Osteoblast (primary cell): ENCODE results near the gene COMP. TPM values are rescaled to one million over a fixed set of nuclear protein-coding genes. Genes with fewer than 3 reads are reported as not detected.

ENCODE experiments used
- DNase-seq: peaks from one replicate; pipeline ENCODE4 v3.0.0; 2011; ENCODE audit warnings: low spot score, mixed read lengths; ENCODE audit not compliant: insufficient read length; ENCODE audit errors: missing footprints
- H2AFZ ChIP-seq: 2 replicates; pipeline ENCODE4 v1.6.0; 2011; ENCODE audit warnings: mild to moderate bottlenecking, low read length
- H3K27ac ChIP-seq: 2 replicates; pipeline ENCODE4 v1.5.1; 2011; ENCODE audit warnings: mild to moderate bottlenecking, low read depth, low read length, moderate library complexity
- H3K27me3 ChIP-seq: 2 replicates; pipeline ENCODE4 v1.6.0; 2012; ENCODE audit warnings: mild to moderate bottlenecking, control low read depth, inconsistent platforms, low read length, moderate library complexity; ENCODE audit not compliant: insufficient read depth
- H3K36me3 ChIP-seq: 2 replicates; pipeline ENCODE4 v1.5.1; 2011; ENCODE audit warnings: mild to moderate bottlenecking, low read length, control low read depth, moderate library complexity; ENCODE audit not compliant: insufficient read depth
- H3K4me1 ChIP-seq: 2 replicates; pipeline ENCODE4 v1.5.1; 2011; ENCODE audit warnings: mild to moderate bottlenecking, low read length, control low read depth, moderate library complexity; ENCODE audit not compliant: insufficient read depth
- H3K4me2 ChIP-seq: 2 replicates; pipeline ENCODE4 v1.6.0; 2011; ENCODE audit warnings: mild to moderate bottlenecking, low read length; ENCODE audit not compliant: insufficient read depth
- H3K4me3 ChIP-seq: fragments of 200-600 bp; sonication (generic); 3 replicates; pipeline ENCODE4 v1.5.1; 2012; ENCODE audit warnings: mild to moderate bottlenecking, low read length, inconsistent platforms; ENCODE audit not compliant: insufficient read depth
- H3K79me2 ChIP-seq: 2 replicates; pipeline ENCODE4 v1.6.0; 2012; ENCODE audit warnings: mild to moderate bottlenecking, low read length, control low read depth, inconsistent platforms; ENCODE audit not compliant: insufficient read depth
- H3K9me3 ChIP-seq: 2 replicates; pipeline ENCODE4 v1.5.1; 2011; ENCODE audit warnings: low read depth, low read length, control low read depth
- H4K20me1 ChIP-seq: 2 replicates; pipeline ENCODE4 v1.6.0; 2012; ENCODE audit warnings: mild to moderate bottlenecking, low read length, control low read depth; ENCODE audit not compliant: insufficient read depth
- total RNA-seq: library from RNA; depleted of rRNA; stranded (reverse); fragments of >200 nt; gene quantifications from 2 replicates; pipeline ENCODE4 v1.2.3, GENCODE V29; 2012
- TF ChIP-seq, protein P1 (sequence below): IDR thresholded peaks from 2 replicates; pipeline ENCODE4 v1.5.1; 2011; ENCODE audit warnings: mild to moderate bottlenecking, low read depth, low read length, moderate library complexity; ENCODE audit errors: extremely low read depth

The COMP gene
- total RNA-seq, 1 donor: 14.8 TPM

GRCh38 chr19:18798384-18799352, 7.6 kb upstream of the COMP start:
- DNase-seq: peak; percentile 36
- no peak overlapping the region for H3K27ac ChIP-seq
- no peaks in the 10 kb centered on the region for H3K9me3 ChIP-seq
- H3K4me3 ChIP-seq: no peak overlapping the region
- TF ChIP-seq, protein P1, sequence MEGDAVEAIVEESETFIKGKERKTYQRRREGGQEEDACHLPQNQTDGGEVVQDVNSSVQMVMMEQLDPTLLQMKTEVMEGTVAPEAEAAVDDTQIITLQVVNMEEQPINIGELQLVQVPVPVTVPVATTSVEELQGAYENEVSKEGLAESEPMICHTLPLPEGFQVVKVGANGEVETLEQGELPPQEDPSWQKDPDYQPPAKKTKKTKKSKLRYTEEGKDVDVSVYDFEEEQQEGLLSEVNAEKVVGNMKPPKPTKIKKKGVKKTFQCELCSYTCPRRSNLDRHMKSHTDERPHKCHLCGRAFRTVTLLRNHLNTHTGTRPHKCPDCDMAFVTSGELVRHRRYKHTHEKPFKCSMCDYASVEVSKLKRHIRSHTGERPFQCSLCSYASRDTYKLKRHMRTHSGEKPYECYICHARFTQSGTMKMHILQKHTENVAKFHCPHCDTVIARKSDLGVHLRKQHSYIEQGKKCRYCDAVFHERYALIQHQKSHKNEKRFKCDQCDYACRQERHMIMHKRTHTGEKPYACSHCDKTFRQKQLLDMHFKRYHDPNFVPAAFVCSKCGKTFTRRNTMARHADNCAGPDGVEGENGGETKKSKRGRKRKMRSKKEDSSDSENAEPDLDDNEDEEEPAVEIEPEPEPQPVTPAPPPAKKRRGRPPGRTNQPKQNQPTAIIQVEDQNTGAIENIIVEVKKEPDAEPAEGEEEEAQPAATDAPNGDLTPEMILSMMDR: peak; percentile 5
- H3K36me3 ChIP-seq: no peaks in the 10 kb centered on the region
- H3K4me1 ChIP-seq: peaks cover 9% of the 10 kb centered on the region
- H3K27me3 ChIP-seq: peaks cover 26% of the 10 kb centered on the region
- no peaks in the 10 kb centered on the region for H4K20me1 ChIP-seq
- no peak overlapping the region for H3K4me2 ChIP-seq
- H2AFZ ChIP-seq: no peak overlapping the region
- H3K79me2 ChIP-seq: no peaks in the 10 kb centered on the region

DNA sequence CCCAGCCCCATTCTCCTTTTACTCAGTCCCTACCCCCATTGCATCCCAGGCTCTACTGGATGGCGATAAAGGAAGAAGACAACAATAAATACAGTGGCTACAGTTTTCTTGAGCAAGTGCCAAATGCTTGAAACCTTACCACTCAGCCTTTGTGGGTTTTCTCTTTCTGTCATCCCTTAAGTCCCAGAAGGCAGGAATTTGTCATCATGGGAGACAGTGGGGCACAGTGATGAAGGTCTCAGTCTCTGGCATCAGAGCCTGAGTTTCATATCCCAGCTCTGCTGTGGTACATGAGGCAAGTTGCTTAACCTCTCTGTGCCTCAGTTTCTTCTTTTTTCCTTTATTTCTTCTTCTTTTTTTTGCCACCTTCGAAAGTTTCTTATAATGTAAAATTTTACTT, 5.1 kb upstream of the COMP start:
- Histone ChIP-seq H3K4me2 (peak overlapping the region; percentile 48), H3K79me2 (no peaks in the 10 kb centered on the region), H3K4me3 (no peak overlapping the region), H4K20me1 (no peaks in the 10 kb centered on the region), H2AFZ (no peak overlapping the region), H3K4me1 (peaks cover 9% of the 10 kb centered on the region), H3K27ac (no peak overlapping the region), H3K27me3 (peaks cover 43% of the 10 kb centered on the region), H3K36me3 (no peaks in the 10 kb centered on the region), H3K9me3 (no peaks in the 10 kb centered on the region)
- DNase-seq: peak; percentile 32
- TF ChIP-seq, protein P1: no peak

GRCh38 chr19:18795540-18795939, 4.4 kb upstream of the COMP start:
- H3K27ac ChIP-seq: no peak overlapping the region
- peak overlapping the region; percentile 48 for H3K4me2 ChIP-seq
- TF ChIP-seq, protein P1: no peak
- peaks cover 9% of the 10 kb centered on the region for H3K4me1 ChIP-seq
- peaks cover 43% of the 10 kb centered on the region for H3K27me3 ChIP-seq
- H3K79me2 ChIP-seq: no peaks in the 10 kb centered on the region
- H3K4me3 ChIP-seq: no peak overlapping the region
- peak overlapping the region; percentile 51 for H2AFZ ChIP-seq
- H3K36me3 ChIP-seq: no peaks in the 10 kb centered on the region
- no peaks in the 10 kb centered on the region for H3K9me3 ChIP-seq
- no peaks in the 10 kb centered on the region for H4K20me1 ChIP-seq
- peak; percentile 94 for DNase-seq

DNA sequence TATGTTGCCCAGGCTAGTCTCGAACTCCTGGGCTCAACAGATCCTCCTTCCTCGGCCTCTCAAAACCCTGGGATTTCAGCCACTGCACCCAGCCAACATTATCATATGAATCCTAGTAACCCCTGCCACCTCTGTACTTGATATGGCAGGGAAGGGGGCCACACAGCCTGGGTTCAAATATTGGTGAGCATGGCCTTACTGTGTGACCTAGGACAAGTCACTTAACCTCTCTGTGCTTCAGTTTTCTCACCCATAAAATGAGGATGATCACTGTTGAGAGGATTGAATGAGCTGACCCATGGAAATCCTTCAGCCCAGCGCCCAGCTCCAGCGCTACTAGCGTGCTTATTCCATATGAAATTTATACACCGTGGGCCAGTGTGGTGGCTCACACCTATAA, 3.6 kb upstream of the COMP start:
- peaks cover 9% of the 10 kb centered on the region for H3K4me1 ChIP-seq
- H3K36me3 ChIP-seq: no peaks in the 10 kb centered on the region
- no peak overlapping the region for H3K4me2 ChIP-seq
- H2AFZ ChIP-seq: no peak overlapping the region
- peak; percentile 2 for DNase-seq
- no peaks in the 10 kb centered on the region for H3K9me3 ChIP-seq
- TF ChIP-seq, protein P1: no peak
- H3K27ac ChIP-seq: no peak overlapping the region
- H3K79me2 ChIP-seq: no peaks in the 10 kb centered on the region
- H3K4me3 ChIP-seq: no peak overlapping the region
- no peaks in the 10 kb centered on the region for H4K20me1 ChIP-seq
- H3K27me3 ChIP-seq: peaks cover 46% of the 10 kb centered on the region
